Ovary (tissue), 9 donors: ENCODE results near the gene MAP4K4. TPM values are rescaled to one million over a fixed set of nuclear protein-coding genes. Genes with fewer than 3 reads are reported as not detected.

Experiments used
- DNase-seq, 5 donors: peaks; one replicate each; pipeline ENCODE4 v3.0.0-alpha.2; 2019 to 2020
- H3K27ac ChIP-seq, 2 donors: fragments of 200-600 bp; one replicate each; pipeline versions ENCODE4 v1.5.1 to v1.8.0; 2019 to 2022
- H3K27me3 ChIP-seq: fragments of 200-600 bp; one replicate; pipeline ENCODE4 v1.8.0; 2022
- H3K36me3 ChIP-seq: fragments of 200-600 bp; sonication (generic); one replicate; pipeline ENCODE4 v1.5.1; 2019
- H3K4me1 ChIP-seq: one replicate; pipeline ENCODE4 v1.8.1; 2013; ENCODE audit warnings: mild to moderate bottlenecking, moderate library complexity; ENCODE audit not compliant: insufficient read depth
- H3K4me3 ChIP-seq: fragments of 200-600 bp; sonication (generic); one replicate; pipeline ENCODE4 v1.5.1; 2017
- H3K9me3 ChIP-seq, 2 donors: fragments of 200-600 bp in 1 of 2; sonication (generic) in 1 of 2; one replicate each; pipeline versions ENCODE4 v1.5.1 to v1.8.1; 2013 to 2019; ENCODE audit warnings: mild to moderate bottlenecking in 1 of 2, moderate library complexity in 1 of 2
- EP300 ChIP-seq: sonication (generic); formaldehyde crosslinking; IDR thresholded peaks from one replicate; pipeline ENCODE4 v1.6.1; 2017; ENCODE audit warnings: antibody characterized with exemption
- POLR2A ChIP-seq: fragments of 450-650 bp; IDR thresholded peaks from one replicate; pipeline ENCODE4 v1.6.1; 2017; ENCODE audit warnings: antibody characterized with exemption, mild to moderate bottlenecking, moderate library complexity
- WGBS, 3 donors: extraction: QIAGEN DNeasy Blood & Tissue Kit in 1 of 3; methylation state at CpG; one replicate each; pipeline versions ENCODE4 v1.1.5 to v1.1.7; 2013 to 2017; 5-methylcytosine and 5-hydroxymethylcytosine counted together
- intact Hi-C, 4 donors: fragments of 100-400 bp; cut with DNase I; formaldehyde crosslinking; loops; one replicate each; pipeline versions ENCODE4 v1.11.0 to v1.15.1; 2022 to 2023
- polyA plus RNA-seq, 2 donors: library from polyadenylated mRNA; stranded (reverse); fragments of 200-250 nt in 1 of 2; fragments of 350-450 nt in 1 of 2; fragmentation: Illumina TruSeq in 1 of 2; extraction: RNeasy Lipid Tissue Mini Kit (QIAGEN cat#74804) in 1 of 2; gene quantifications; one replicate each; pipeline ENCODE4 v1.2.3, GENCODE V29; 2013 to 2014
- total RNA-seq, 7 donors: library from RNA; depleted of rRNA in 2 of 7; stranded (reverse); fragments of >200 nt in 2 of 7; fragmentation: NEBNext Ultra II Directional in 3 of 7; extraction: Animal tissue kit (Norgen Biotek cat#: 25700) in 3 of 7; gene quantifications; one replicate each; pipeline versions ENCODE4 v1.1.0 to v1.2.4, GENCODE V29; 2016 to 2023
- TF ChIP-seq, protein P1 (sequence below), 3 donors: fragments of 450-650 bp in 2 of 3; fragments of 200-600 bp in 1 of 3; IDR thresholded peaks; one replicate each; pipeline versions ENCODE4 v1.5.1 to v1.8.0; 2016 to 2022; ENCODE audit warnings: antibody characterized with exemption in 3 of 3, mild to moderate bottlenecking in 1 of 3
- donor health status: DM: no; HTN: no; CAD: no; lungs with moderate emphysema.
- donor health status: DM: no; HTN: no; CAD: no.
- donor health status: Bipolar disorder and iron deficiency.
- donor health status: DM: yes; HTN: yes; CAD: no.
- donor health status: DM: no; HTN: no; CAD: no.
- donor health status: DM: yes; HTN: yes; CAD: no.

Gene MAP4K4
- total and polyA plus RNA-seq, 9 donors: 23.9 to 60.9 (median 49.7) TPM

DNA sequence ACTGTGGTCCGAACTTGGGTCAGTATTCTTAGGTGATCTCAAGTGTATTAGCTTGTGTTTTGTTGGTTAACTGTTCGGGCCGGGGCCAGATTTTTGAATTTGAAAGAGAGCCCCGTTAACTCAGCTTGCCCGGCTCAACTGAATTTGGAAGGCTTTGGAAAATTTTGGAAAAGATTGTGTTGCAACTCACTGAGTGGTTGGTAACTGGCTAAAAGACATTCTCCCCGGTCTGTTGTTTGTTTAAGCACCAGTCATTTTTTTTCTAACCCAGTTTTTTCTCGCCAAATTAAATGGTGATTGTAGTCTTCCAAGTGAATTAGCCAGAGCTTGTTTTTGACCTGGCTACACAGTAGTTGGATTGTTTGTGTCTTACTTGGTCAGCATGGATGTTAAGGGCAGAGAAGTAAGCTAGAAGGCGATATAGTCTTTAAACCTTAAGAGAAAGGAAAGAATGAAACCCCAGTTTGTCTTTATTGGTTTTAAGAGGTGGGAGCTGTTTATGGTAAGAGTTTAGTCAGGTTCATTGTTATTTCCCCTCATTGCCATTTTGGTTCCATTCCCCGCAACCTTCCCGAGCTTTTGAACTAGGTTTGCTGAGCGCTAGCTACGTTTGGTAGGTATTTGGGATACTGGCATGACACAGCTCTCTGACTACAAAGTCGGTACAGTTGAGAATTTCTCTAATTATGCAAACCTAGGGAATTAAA, 2.4 kb downstream of the MAP4K4 start:
- H3K4me3 ChIP-seq: peak overlapping the region; percentile 78
- H3K27me3 ChIP-seq: no peaks in the 10 kb centered on the region
- peaks cover 19% of the 10 kb centered on the region for H3K4me1 ChIP-seq
- H3K36me3 ChIP-seq: no peaks in the 10 kb centered on the region
- intact Hi-C loops: loop anchor here in 2 of 4 donors (5.0 to 10.0 kb wide), 2 partner anchors 135 to 283 kb away; no protein-coding TSS in a partner anchor
- no peaks in the 10 kb centered on the region for H3K9me3 ChIP-seq
- 18 to 23% (median 21%) methylated on average over 13 of the region's 13 CpGs for WGBS, 3 donors
- TF ChIP-seq POLR2A (no peak), EP300 (no peak)
- TF ChIP-seq, protein P1, sequence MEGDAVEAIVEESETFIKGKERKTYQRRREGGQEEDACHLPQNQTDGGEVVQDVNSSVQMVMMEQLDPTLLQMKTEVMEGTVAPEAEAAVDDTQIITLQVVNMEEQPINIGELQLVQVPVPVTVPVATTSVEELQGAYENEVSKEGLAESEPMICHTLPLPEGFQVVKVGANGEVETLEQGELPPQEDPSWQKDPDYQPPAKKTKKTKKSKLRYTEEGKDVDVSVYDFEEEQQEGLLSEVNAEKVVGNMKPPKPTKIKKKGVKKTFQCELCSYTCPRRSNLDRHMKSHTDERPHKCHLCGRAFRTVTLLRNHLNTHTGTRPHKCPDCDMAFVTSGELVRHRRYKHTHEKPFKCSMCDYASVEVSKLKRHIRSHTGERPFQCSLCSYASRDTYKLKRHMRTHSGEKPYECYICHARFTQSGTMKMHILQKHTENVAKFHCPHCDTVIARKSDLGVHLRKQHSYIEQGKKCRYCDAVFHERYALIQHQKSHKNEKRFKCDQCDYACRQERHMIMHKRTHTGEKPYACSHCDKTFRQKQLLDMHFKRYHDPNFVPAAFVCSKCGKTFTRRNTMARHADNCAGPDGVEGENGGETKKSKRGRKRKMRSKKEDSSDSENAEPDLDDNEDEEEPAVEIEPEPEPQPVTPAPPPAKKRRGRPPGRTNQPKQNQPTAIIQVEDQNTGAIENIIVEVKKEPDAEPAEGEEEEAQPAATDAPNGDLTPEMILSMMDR (IDR thresholded peaks at IDR 0.05): no peak
- no peak for DNase-seq
- peak overlapping the region in 1 of 2 donors; percentile 53 for H3K27ac ChIP-seq

DNA sequence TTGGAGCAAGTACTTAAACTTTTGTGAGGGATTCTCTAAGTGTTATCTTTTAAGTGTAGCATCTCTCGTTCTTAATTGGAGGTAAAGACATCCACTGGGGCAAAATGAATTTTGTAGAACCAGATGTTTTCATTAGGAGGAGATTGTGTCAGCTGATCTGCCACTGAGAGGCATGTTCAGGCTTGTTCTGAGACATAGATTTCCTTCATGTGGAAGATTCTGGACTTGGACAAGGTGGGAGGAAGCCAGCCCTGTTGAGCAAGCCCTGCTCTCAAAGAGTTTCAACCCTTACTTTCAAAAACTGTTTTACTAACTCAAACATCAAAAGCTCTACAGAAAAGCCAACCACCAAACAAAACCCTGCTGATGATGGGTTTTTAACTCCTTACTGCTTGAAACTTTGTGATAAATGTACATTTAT, 6.5 kb downstream of the MAP4K4 start:
- Histone ChIP-seq H3K27ac (no peak overlapping the region), H3K36me3 (no peaks in the 10 kb centered on the region), H3K4me3 (no peak overlapping the region), H3K9me3 (no peaks in the 10 kb centered on the region), H3K27me3 (no peaks in the 10 kb centered on the region), H3K4me1 (peaks cover 22% of the 10 kb centered on the region)
- 28 to 63% (median 47%) methylated on average over 1 of the region's 1 CpG for WGBS, 3 donors
- TF ChIP-seq EP300 (no peak), POLR2A (no peak)
- TF ChIP-seq, protein P1 (IDR thresholded peaks at IDR 0.05): no peak
- intact Hi-C loops: no loop called here
- DNase-seq: peak in 2 of 5 donors; percentile 39 to 48

DNA sequence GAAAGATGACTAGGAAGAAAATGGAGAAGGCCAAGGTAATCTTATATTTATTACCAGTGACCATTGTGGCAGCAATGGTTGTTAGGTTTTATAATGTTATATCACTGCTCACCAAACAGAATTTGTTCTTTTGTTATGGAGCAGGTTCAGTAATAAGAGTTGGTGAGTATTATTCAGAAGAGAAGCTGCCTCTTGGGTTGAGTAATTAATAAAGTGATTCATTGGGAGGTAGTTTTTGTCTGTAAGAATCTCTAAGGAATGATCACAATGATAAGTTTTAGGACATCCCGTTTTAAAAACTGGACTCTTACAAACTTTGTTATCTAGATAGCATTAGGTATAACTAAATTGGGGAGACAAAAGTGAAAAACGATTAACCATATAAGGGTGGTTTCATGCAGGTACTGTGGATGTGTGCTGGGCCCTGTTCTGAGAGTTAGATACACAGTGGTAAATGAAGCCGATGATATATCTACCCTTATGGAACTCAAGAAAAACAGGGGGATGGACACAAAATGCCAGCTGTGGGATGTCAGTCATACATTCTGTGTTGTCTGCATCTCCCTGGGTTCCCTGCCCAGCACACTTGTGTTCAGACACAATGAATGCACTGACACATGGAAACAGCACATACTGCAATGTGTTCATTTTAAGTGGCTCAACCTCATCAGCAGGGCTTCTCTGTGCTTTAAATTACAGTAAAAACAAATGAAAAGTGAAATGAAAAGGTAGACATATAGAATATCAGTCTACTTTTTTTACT, 7.5 kb downstream of the MAP4K4 start:
- H3K4me3 ChIP-seq: no peak overlapping the region
- H3K27ac ChIP-seq: no peak overlapping the region
- 51 to 60% (median 59%) methylated on average over 3 of the region's 3 CpGs for WGBS, 3 donors
- H3K9me3 ChIP-seq: no peaks in the 10 kb centered on the region
- no peaks in the 10 kb centered on the region for H3K36me3 ChIP-seq
- peaks cover 24% of the 10 kb centered on the region for H3K4me1 ChIP-seq
- intact Hi-C loops: no loop called here
- no peaks in the 10 kb centered on the region for H3K27me3 ChIP-seq
- DNase-seq: no peak
- TF ChIP-seq, protein P1 (IDR thresholded peaks at IDR 0.05): no peak

DNA sequence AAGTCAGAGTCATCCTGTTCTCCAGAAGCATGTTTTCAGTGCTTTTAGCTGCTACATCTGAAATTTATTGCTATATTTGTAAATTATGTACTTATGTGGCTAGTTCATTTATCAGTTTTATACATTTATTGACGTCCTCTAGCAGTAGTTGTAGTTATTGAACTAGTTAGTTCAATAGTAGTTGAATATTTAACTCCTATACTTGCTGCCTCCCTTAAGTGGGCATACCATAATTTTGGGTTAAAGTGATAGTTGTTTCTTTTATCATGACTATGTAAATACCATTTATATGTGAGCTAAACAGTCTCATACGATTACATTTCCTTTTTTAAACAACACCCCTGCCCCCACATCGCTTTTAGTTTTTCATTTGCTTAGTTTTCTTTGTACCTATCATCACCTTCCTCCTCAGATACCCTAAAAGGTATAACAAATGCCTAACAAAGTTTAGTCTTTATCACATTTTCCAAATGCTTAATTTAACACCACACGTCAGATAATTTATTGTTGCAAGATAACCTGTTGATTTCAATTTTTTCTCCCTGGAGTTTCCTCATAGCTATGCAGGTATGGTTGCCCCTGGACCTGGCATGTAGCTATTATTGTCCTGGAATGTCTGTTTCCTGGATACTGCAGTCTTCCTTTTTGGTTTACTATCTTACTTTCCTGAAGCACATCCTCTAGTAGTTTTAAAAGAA, 8.8 kb downstream of the MAP4K4 start:
- intact Hi-C loops: no loop called here
- no peak for DNase-seq
- WGBS, 3 donors: 76 to 81% (median 81%) methylated on average over 4 of the region's 4 CpGs
- Histone ChIP-seq H3K9me3 (no peaks in the 10 kb centered on the region), H3K36me3 (no peaks in the 10 kb centered on the region), H3K4me3 (no peak overlapping the region), H3K27ac (no peak overlapping the region), H3K27me3 (no peaks in the 10 kb centered on the region), H3K4me1 (peaks cover 28% of the 10 kb centered on the region)
- no peak for TF ChIP-seq EP300
- no peak for TF ChIP-seq POLR2A
- TF ChIP-seq, protein P1 (IDR thresholded peaks at IDR 0.05): no peak
